Loucy (cell line): Measurements from ENCODE around the gene GNA12.

Experiments used
- CTCF ChIP-seq: fragments of 200-600 bp; sonication (generic); conservative IDR thresholded peaks from 2 replicates; pipeline ENCODE4 v1.5.1; 2014; ENCODE audit warnings: mild to moderate bottlenecking, antibody characterized with exemption, low read length
- EZH2phosphoT487 ChIP-seq: fragments of 200-600 bp; IDR thresholded peaks from 2 replicates; pipeline ENCODE4 v1.6.1; 2018; ENCODE audit warnings: antibody characterized with exemption, mild to moderate bottlenecking, moderate library complexity, borderline replicate concordance

- TF ChIP-seq CTCF: no peak
- TF ChIP-seq EZH2phosphoT487: no peak
Measured at GRCh38 chr7:2750004-2750407, 94.1 kb downstream of the GNA12 start.
